ENCODE data around the gene ATG7.
"Not testable (repeated sequence)": the region's sequence is repeated elsewhere in the genome, so short reads cannot be mapped to it uniquely, and the experiment has no call there.

ATG7 gene

GRCh38 chr3:11251807-11252176, 20.4 kb upstream of the ATG7 start:
- no peak for DNase-seq (ENCODE audit: low spot score)

- no peak for DNase-seq (ENCODE audit: low spot score)
These were observed 17.3 kb upstream of the ATG7 start for GRCh38 chr3:11254876-11255275.

DNA sequence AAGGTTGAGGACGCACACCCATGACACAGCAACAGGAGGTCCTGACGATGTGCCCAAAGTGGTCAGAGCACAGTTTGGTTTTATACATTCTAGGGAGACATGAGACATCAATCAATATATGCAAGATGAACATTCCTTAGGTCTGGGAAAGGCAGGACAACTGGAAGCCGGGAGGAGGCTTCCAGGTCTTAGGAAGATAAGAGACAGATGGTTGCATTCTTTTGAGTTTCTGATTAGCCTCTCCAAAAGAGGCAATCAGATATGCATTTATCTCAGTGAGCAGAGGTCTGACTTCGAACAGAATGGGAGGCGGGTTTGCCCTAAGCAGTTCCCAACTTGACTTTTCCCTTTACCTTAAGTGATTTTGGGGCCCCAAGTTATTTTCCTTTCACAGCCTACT, 16.7 kb upstream of the ATG7 start:
- DNase-seq (ENCODE audit: low spot score), result not testable (repeated sequence)

GRCh38 chr3:11258958-11259357, 13.2 kb upstream of the ATG7 start:
- DNase-seq (ENCODE audit: low spot score), result no peak

GRCh38 chr3:11260460-11260859, 11.7 kb upstream of the ATG7 start:
- DNase-seq (ENCODE audit: low spot score), result no peak

DNA sequence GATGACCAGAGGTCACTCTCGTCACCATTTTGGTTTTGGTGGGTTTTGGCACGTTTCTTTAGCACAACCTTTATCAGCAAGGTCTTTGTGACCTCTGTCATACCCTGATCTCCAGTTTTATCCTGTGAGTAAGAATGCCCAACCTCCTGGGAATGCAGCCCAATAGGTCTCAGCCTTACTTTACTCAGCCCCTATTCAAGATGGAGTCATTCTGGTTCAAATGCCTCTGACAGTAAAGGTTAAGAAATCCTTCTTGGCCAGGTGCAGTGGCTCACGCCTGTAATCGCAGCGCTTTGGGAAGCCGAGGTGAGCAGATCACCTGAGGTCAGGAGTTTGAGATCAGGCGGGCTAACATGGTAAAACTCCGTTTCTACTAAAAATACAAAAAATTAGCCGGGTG, 3.2 kb upstream of the ATG7 start:
- DNase-seq (ENCODE audit: low spot score), result no peak

DNA sequence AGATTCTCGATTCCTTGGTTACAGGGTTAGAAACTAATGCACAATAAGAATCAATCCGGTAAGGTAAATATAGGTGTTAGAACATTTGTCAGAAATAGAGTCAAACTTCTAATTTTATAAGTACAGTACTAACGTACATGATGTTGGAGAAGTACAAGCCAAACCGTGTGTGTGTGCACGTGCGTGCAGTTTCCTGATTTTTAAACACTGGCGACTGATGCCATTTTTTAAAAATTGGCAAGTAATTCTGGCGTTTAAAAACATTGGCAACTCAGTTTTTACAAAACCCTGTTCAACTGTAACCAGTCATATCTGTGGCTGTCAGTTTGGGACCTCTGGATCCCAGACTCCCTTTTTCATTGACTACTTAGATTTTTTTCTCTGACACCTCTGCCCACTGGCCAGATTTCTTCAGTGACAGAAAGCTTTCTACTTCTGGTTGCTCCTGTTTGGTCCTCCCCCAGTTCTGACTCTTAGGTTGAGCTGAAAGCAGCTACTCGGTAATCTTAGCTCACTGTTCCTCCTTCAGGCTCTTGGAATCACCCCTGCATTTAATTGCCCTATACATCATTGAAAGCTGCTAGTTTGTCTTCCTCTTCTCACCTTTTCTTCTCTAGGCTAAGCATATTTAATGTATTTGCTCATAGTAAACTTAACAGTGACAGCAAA, 843 bp downstream of the ATG7 start:
- DNase-seq (ENCODE audit: low spot score), result no peak

- DNase-seq (ENCODE audit: low spot score), result no peak
These were observed 1.7 kb downstream of the ATG7 start for GRCh38 chr3:11273891-11274291.

- no peak for DNase-seq (ENCODE audit: low spot score)
These were observed 2.5 kb downstream of the ATG7 start for GRCh38 chr3:11274566-11275142.

DNA sequence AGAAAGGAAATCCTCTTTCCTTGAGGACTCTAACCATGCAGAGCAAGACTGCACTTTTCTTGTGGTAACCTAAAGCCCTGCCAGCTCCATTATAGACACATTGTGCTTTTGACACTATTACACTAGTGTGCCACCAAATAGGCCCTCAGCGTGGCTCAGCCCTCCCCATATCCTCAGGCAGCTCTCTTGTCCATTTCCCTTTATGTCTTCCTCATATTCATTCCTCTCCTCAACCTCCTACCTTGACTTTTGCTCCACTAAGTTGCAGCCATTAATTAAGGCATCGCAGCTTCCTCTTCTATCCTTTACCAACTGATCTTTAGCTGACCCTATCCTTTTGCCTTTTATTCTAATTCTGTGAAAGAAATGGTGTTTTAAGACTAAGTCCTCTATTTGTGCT, 3.7 kb downstream of the ATG7 start:
- no peak for DNase-seq (ENCODE audit: low spot score)

GRCh38 chr3:11276901-11277300, 4.7 kb downstream of the ATG7 start:
- no peak for DNase-seq (ENCODE audit: low spot score)

DNA sequence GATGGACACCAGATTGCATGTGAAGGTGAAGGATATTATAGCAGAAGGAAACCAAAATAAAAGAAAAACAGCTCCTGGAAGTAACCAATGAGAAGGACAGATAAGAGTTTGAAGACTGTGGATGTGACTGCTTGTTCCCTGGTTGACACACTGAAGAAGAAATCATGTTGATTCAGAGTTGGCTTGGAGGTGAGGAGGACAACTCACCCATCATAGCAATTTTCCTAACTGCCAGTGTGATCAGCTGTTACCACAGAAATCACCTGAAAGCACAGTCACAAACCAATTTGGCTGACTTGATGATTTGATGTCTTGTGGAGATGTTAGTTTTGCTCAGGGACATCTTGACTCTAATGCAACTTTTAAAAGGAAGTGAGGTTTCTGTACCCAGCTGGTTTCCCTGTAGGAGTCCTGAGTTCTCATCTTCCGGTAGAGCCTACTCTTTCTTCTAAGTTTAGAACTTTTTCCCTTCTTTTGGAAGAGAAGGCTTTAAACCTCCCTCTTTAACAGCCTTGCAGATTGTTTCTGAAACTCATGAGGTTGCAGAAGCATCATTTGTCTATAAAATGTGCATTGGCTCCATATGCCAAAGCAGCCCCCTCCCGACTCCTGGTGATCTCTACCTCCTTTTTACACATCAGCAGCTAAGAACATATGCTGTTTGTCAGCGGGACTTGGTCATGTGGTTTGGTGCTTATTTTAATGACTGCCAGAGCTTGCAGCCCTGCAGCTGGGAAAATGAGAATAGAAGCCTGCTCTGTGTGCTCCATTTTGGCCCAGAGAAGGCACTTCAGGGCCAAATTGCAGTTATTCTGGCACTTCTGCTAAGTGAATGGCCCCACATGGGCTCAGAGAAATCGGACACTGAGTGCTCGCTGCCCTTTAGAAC, 10.3 kb downstream of the ATG7 start:
- DNase-seq (ENCODE audit: low spot score), result no peak

DNA sequence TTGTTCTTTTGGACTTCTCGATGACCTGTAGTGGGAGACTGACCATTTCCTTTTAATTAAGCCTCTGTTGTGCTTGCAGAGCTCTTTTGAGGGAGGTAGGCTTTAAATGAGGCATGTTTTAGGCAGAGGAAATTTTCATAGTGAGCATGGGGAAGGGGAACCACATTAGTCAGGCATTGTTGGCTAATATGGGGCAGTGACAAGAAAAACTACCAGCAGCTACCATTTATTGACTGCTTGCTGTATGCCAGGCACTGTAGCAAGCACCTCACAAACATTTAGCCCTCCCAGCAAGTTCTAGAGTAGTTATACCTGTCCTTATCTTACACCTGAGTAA, 10.9 kb downstream of the ATG7 start:
- no peak for DNase-seq (ENCODE audit: low spot score)

DNA sequence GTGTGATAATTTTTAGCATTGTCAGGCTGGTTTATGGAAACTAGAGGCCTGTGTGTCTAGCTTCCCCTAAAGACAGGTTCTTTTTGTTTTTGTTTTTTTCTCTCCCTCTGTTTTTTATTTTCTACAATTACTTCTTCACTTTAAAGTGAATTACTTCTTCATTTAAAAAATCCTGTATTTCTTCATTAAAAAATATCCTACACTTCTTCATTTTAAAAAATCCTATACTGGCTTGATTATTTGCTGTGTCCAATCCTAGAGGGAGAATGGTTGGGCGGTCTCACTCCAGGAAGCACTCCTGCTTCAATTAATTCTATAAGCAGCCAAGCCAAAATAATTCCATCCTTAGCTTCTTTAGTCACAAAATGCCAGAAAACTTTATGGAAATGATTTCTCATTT, 11.8 kb downstream of the ATG7 start:
- no peak for DNase-seq (ENCODE audit: low spot score)

- no peak for DNase-seq (ENCODE audit: low spot score)
These were observed 13.3 kb downstream of the ATG7 start for GRCh38 chr3:11285471-11285870.

DNA sequence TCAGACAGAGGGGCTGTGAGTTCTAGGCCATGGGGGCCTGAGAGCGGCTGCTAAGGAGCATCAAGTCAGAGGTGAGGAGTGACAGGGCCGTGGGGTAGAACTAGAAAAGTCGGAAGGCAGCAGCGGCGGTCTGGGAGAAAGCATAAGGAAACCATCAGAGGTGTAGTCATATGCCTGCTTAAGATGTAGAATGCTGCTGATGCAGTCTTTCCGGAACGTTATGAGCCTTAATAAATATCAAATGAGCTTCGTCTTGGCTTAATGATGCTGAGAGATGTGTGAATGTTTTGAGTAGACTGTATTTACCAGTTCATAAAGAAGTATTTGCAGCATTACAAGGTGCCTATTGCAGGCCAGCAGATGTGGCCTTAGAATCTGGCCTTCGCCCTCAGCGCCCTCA, 15.2 kb downstream of the ATG7 start:
- DNase-seq (ENCODE audit: low spot score), result no peak

DNA sequence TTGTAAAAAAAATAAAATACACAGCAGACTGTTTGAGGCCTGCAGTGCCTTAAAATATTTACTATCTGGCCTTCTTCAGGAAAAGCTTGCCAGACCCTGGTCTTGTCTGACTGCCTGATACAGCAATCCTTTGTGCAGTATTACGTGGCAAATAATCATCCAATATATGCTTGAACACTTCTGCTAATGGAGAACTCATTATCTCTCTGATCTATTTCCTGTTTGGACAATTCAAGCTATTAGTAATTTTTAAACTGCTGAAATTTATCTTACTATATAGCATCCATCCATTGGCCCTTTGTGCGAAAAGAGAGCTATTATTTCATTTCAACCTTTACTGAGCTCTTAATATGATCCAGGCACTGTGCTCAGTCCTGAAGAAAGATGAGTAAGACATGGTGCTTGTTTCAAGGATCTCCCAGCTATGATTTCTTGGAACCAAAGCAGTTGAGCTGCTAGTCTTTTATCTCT, 15.9 kb downstream of the ATG7 start:
- DNase-seq (ENCODE audit: low spot score), result peak; percentile 50

DNA sequence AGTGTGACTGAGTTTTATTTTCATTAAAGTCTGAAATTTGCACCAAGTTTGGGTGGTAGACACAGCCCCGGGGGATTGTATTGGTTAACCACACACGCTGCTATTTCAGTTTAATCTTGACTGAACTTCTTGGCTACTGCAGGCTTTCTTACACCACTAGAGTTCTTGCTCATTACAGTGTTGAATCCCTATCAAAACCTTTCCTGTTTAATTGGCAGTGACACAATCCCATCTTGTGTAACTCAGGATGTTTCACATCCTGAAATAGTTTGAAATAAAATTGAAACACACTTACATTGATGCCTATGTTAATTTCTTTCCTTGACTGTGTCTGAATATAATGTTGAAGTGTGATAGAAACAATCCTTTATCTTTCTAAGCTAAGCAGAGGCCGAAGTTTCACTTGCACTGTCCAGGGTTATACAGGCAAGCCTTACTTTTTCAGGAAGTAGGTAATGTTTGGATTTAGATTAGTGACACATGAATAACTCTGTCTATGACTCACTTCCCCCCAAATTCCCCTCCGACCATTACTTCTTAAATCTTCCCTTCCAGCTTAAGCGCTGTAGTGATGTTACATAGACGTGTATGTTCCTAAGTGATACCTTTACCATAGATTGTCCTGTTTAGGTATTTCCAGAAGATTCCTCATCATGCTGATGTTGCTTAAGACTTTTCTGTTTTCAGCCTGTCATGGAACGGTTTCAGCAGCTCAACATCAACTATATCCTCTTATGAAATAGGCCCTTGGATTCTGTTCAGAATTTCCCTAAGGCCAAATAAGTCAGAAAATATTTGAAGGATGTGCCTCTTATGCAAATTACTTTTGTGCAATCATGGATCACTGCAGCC, 16.8 kb downstream of the ATG7 start:
- DNase-seq (ENCODE audit: low spot score), result peak; percentile 74

GRCh38 chr3:11289864-11290263, 17.7 kb downstream of the ATG7 start:
- no peak for DNase-seq (ENCODE audit: low spot score)

DNA sequence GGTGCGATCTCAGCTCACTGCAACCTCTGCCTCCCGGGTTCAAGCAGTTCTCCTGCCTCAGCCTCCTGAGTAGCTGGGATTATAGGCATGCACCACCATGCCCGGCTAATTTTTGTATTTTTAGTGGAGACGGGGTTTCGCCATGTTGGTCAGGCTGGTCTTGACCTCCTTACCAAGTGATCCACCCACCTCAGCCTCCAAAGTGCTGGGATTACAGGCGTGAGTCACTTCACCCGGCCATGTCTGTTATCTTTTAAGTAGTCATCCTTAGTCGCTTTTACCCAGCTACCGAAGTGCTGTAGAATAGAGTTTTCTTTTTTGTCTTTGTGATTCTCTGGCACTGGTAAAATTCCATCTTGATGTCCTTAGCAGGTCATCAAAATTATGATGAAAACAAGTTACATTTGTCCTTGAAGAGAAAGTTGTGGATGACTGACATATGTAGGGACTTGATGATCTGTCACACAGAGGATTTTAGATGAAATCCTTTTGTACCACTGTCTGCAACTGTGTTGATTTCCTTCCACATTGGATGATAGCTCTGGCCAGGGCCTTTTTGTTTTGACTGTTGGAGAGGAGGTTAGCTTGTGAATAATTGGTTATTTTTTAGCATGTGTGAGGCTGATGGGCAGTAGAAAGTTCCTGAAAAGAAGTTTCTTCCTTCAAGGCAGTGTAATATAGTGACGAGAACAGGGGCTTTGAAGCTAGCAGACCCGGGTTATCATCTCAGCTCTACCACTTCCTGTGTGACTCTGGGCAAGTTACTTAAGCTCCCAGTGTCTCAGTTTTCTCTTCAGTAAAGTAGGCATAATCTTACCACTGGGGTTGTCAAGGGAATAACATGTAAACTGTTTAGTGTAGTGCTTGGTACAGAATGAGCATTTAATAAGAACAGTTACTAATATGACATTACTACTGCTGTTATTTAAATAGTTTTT, 18.8 kb downstream of the ATG7 start:
- no peak for DNase-seq (ENCODE audit: low spot score)

- DNase-seq (ENCODE audit: low spot score), result no peak
These were observed 19.6 kb downstream of the ATG7 start for GRCh38 chr3:11291808-11292207.

All from GM03348 (cell line).